ENCODE data around the gene CDC42BPB. TPM values are rescaled to one million over a fixed set of nuclear protein-coding genes. Genes with fewer than 3 reads are reported as not detected.

CDC42BPB gene
- total RNA-seq, 1 experiment from 2014 or later, result 103 TPM

DNA sequence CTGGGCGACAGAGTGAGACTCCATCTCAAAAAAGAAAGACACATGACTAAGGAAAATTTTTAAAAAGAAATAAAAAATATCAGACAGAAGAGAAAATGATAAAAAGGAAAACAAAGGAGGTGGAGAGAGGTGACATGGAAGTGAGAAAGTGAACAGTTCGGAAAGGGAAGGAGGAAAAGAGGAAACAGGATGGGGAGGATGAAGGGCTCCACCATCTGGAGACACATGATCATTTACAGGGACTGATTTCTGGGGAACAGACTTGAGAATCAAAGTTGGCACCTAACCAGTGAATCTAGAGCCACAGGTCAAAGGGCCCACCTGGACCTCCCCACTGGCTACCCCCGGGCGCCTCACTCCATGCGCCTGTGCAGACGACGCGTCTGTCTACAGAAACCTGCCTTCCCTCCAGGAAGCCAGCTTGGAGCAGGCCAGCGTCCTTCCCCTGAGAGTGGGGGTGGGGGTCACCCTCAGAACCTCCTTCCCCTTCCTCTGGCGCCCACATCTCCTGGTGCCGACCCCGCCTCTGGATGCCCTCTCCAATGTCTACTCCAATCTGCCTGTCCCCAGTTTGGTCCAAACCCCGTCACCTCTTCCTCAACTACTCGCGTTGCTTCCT lies 74.4 kb downstream of the CDC42BPB start:
- H3K4ac ChIP-seq (ENCODE audit: low read depth, low read length), result no peak overlapping the region
- H3K56ac ChIP-seq (ENCODE audit: insufficient read length, low read depth, low read length), result no peak overlapping the region
- H3K18ac ChIP-seq (ENCODE audit: insufficient read length, low read depth, low read length), result no peak overlapping the region
- H3K79me1 ChIP-seq (ENCODE audit: insufficient read depth, low read depth, low read length, poor library complexity, severe bottlenecking), result no peaks in the 10 kb centered on the region
- no peak overlapping the region for H3T11ph ChIP-seq (ENCODE audit: low read length)
- H4K5ac ChIP-seq (ENCODE audit: insufficient read length, low read depth, low read length), result no peak overlapping the region
- no peak overlapping the region for H4K8ac ChIP-seq (replicated peaks; ENCODE audit: insufficient read length, low read depth, low read length)
- no peak overlapping the region for H3K23ac ChIP-seq (ENCODE audit: insufficient read length, low read depth, low read length)
- H3K23me2 ChIP-seq (ENCODE audit: insufficient read length, low read depth, low read length, poor library complexity, severe bottlenecking), result no peaks in the 10 kb centered on the region
- no CpG with 5 or more reads among the region's 15 CpGs for WGBS (ENCODE audit: extremely low coverage, insufficient read length, low lambda C conversion rate)
- H3K79me2 ChIP-seq (ENCODE audit: insufficient read depth, low read length), result no peaks in the 10 kb centered on the region
- H2BK20ac ChIP-seq (ENCODE audit: low read depth, low read length, poor library complexity, severe bottlenecking), result no peak overlapping the region
- Mint-ChIP-seq H3K36me3 (ENCODE audit: insufficient read depth in 1 of 3, low read depth in 3 of 3) (peaks cover 22 to 90% (median 64%) of the 10 kb centered on the region in 3 experiments), H3K27ac (peak overlapping the region in 2 of 3 experiments; percentile 34 to 85; a peak in 5 of 7 replicates), H3K4me3 (no peak overlapping the region), H3K4me1 (peaks cover 0 to 2% of the 10 kb centered on the region in 2 experiments; a peak in 1 of 4 replicates), H3K27me3 (ENCODE audit: low read depth) (no peaks in the 10 kb centered on the region; the same call in 1 of the 2 replicates), H3K9me3 (peaks cover 7% of the 10 kb centered on the region in 2 experiments)
- no peak overlapping the region for H2BK5ac ChIP-seq (ENCODE audit: insufficient read length, low read length)
- no peak overlapping the region for H3K27ac ChIP-seq (ENCODE audit: insufficient read length, low read depth, low read length)
- no peaks in the 10 kb centered on the region for H3K27me3 ChIP-seq (ENCODE audit: insufficient read depth, low read length)
- H3K4me1 ChIP-seq (ENCODE audit: insufficient read depth, low read length), result no peaks in the 10 kb centered on the region
- no peak for DNase-seq
- no peak overlapping the region for H4K91ac ChIP-seq (ENCODE audit: insufficient read length, low read depth, low read length)
- H2AK5ac ChIP-seq (ENCODE audit: insufficient read length, low read length), result no peak overlapping the region
- TF ChIP-seq, protein P1, sequence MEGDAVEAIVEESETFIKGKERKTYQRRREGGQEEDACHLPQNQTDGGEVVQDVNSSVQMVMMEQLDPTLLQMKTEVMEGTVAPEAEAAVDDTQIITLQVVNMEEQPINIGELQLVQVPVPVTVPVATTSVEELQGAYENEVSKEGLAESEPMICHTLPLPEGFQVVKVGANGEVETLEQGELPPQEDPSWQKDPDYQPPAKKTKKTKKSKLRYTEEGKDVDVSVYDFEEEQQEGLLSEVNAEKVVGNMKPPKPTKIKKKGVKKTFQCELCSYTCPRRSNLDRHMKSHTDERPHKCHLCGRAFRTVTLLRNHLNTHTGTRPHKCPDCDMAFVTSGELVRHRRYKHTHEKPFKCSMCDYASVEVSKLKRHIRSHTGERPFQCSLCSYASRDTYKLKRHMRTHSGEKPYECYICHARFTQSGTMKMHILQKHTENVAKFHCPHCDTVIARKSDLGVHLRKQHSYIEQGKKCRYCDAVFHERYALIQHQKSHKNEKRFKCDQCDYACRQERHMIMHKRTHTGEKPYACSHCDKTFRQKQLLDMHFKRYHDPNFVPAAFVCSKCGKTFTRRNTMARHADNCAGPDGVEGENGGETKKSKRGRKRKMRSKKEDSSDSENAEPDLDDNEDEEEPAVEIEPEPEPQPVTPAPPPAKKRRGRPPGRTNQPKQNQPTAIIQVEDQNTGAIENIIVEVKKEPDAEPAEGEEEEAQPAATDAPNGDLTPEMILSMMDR (conservative IDR thresholded peaks at IDR 0.05), result peak; percentile 27; the same call in 2 of the 3 replicates
- no peaks in the 10 kb centered on the region for H3K9me3 ChIP-seq (ENCODE audit: control insufficient read depth, low read depth, low read length)
- H4K20me1 ChIP-seq (ENCODE audit: control insufficient read depth, insufficient read depth, insufficient read length), result no peaks in the 10 kb centered on the region
- H3K9ac ChIP-seq (ENCODE audit: extremely low read depth, insufficient read length, low read length), result no peak overlapping the region
- no peak overlapping the region for H2BK15ac ChIP-seq (ENCODE audit: low read depth, low read length)
- no peak overlapping the region for H2BK120ac ChIP-seq (ENCODE audit: low read depth, low read length, poor library complexity, severe bottlenecking)
- no peak overlapping the region for H3K14ac ChIP-seq (ENCODE audit: insufficient read depth, low read length)
- H3K4me2 ChIP-seq (ENCODE audit: insufficient read depth, insufficient read length, low read length), result no peak overlapping the region
- no peak overlapping the region for H2BK12ac ChIP-seq (ENCODE audit: insufficient read length, low read depth, low read length)
- no peak overlapping the region for H2AFZ ChIP-seq (ENCODE audit: low read length)

Data from H9 (cell line).